Adipocyte (in vitro differentiated cells): ENCODE results near the gene FCGR2B.
"Not testable (repeated sequence)": the region's sequence is repeated elsewhere in the genome, so short reads cannot be mapped to it uniquely, and the experiment has no call there.

ENCODE experiments used
- DNase-seq: peaks from one replicate; pipeline ENCODE4 v3.0.0-alpha.2; 2015; ENCODE audit warnings: low read depth
- H3K27me3 ChIP-seq: replicated peaks from 2 replicates; pipeline ENCODE4 v1.7.0; 2013; ENCODE audit warnings: mild to moderate bottlenecking, low read length, moderate library complexity; ENCODE audit not compliant: control insufficient read depth, insufficient read depth
- H3K36me3 ChIP-seq: 2 replicates; pipeline ENCODE4 v1.7.0; 2013; ENCODE audit warnings: low read length, mild to moderate bottlenecking, moderate library complexity; ENCODE audit not compliant: control insufficient read depth, insufficient read depth, severe bottlenecking
- H3K4me1 ChIP-seq: 2 replicates; pipeline ENCODE4 v1.7.0; 2013; ENCODE audit warnings: mild to moderate bottlenecking, low read length, moderate library complexity; ENCODE audit not compliant: control insufficient read depth, insufficient read depth
- H3K4me3 ChIP-seq: 2 replicates; pipeline ENCODE4 v1.7.0; 2013; ENCODE audit warnings: mild to moderate bottlenecking, low read length, moderate library complexity
- H3K9ac ChIP-seq: 2 replicates; pipeline ENCODE4 v1.7.0; 2013; ENCODE audit warnings: mild to moderate bottlenecking, low read length, moderate library complexity
- H3K9me3 ChIP-seq: 2 replicates; pipeline ENCODE4 v1.7.0; 2013; ENCODE audit warnings: mild to moderate bottlenecking, low read length, moderate library complexity; ENCODE audit not compliant: control insufficient read depth

FCGR2B gene

DNA sequence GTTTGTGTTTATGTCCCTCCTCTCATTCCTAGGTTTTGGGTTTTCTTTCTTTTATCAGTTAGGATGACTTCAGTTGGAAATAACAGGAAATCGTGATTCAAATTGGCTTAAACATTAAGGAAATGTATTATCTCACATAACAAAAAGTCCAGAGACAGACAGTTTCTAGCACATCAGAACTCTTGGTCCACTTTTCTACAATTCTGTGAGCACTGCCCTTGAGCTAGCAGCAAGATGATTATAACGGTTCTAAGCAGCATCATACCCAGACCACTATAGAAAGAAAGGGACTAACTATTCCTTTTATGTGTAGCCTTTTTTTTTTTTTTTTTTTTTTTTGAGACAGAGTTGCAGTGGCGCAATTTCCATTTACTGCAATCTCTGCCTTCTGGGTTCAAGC, 18.9 kb downstream of the FCGR2B start:
- Histone ChIP-seq H3K4me3 (no peak overlapping the region), H3K9me3 (no peaks in the 10 kb centered on the region), H3K27me3 (no peaks in the 10 kb centered on the region), H3K4me1 (no peaks in the 10 kb centered on the region), H3K36me3 (no peaks in the 10 kb centered on the region), H3K9ac (no peak overlapping the region)
- DNase-seq = no peak

DNA sequence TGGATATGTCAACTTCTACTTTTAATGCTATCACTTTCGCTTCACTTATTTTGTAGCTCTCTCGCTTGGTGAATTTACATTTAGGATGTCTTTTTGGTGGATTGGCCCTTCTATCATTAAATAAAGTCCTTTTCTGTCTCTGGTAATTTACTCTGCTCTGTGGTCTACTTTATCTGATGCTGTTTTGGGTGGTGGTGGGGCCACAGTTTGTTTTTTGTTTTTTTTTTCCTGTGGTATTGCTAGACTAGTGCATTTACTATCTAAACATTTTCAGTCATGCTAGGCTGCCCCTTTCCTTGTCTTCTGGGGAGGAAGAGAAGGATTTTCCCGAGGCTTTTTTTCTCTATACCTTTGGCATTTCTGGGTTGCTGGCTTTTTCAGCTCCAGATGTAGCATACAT, 26.0 kb downstream of the FCGR2B start:
- DNase-seq = no peak
- H3K9me3 ChIP-seq = no peaks in the 10 kb centered on the region

DNA sequence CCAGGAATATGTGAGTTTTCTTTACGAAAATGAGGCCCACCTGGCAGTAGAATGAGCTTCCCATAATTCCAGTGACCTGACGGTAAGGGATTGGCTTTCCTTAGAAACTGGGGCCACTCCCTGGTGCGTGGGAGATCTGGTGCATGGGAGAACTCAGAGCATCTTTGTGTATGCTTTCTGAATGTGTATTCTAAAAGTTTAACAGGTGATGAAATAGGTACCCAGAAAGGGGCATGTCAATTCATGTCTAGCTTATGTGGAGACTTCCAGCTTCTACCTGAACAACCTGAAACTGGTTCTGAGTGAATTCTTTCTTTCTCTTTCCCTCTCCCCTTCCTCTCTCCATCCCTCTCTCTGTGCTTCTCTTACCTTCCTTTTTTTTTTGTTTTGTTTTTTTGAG, 28.9 kb downstream of the FCGR2B start:
- Histone ChIP-seq H3K4me1 (no peaks in the 10 kb centered on the region), H3K4me3 (no peak overlapping the region), H3K9me3 (no peaks in the 10 kb centered on the region), H3K9ac (no peak overlapping the region), H3K36me3 (no peaks in the 10 kb centered on the region), H3K27me3 (no peaks in the 10 kb centered on the region)
- DNase-seq = no peak

More for the DNA sequence above, 26.0 kb downstream of the FCGR2B start:
- Histone ChIP-seq H3K4me3 (no peak overlapping the region), H3K36me3 (no peaks in the 10 kb centered on the region), H3K27me3 (no peaks in the 10 kb centered on the region), H3K4me1 (no peaks in the 10 kb centered on the region), H3K9ac (no peak overlapping the region)

DNA sequence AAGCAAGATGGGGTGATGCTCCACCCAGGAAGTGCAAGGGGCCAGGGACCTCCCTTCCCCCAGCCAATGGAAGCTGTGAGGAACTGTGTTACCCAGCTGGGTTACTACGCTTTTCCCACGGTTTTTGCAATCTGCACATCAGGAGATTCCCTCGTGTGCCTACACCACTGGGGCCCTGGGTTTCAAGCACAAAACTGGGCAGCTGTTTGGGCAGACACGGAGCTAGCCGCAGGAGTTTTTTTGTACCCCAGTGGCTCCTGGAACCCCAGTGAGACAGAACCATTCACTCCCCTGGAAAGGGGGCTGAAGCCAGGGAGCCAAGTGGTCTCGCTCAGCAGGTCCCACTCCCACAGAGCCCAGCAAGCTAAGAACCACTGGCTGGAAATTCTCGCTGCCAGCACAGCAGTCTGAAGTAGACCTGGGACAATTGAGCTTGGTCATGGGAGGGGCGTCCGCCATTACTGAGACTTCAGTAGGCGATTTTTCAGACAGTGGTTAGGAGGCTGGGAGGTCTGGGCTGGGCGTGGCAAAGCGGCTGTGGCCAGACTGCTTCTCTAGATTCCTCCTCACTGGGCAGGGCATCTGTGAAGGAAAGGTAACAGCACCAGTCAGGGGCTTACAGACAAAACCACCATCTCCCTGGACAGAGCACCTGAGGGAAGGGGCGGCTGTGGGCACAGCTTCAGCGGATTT, 30.2 kb downstream of the FCGR2B start:
- H3K9me3 ChIP-seq, H3K4me3 ChIP-seq, H3K4me1 ChIP-seq, H3K27me3 ChIP-seq, H3K36me3 ChIP-seq, H3K9ac ChIP-seq, DNase-seq: not testable (repeated sequence)

DNA sequence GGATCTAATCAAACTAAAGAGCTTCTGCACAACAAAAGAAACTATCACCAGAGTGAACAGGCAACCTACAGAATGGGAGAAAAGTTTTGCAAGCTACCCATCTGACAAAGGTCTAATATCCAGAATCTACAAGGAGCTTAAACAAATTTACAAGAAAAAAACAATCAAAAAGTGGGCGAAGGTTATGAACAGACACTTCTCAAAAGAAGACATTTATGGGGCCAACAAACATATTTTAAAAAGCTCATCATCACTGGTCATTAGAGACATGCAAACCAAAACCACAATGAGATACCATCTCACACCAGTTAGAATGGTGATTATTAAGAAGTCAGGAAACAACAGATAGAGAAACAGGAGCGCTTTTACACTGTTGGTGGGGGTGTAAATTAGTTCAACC, 35.4 kb downstream of the FCGR2B start:
- not testable (repeated sequence) for H3K4me3 ChIP-seq, H3K9me3 ChIP-seq, H3K4me1 ChIP-seq, H3K27me3 ChIP-seq, H3K36me3 ChIP-seq, H3K9ac ChIP-seq, DNase-seq

DNA sequence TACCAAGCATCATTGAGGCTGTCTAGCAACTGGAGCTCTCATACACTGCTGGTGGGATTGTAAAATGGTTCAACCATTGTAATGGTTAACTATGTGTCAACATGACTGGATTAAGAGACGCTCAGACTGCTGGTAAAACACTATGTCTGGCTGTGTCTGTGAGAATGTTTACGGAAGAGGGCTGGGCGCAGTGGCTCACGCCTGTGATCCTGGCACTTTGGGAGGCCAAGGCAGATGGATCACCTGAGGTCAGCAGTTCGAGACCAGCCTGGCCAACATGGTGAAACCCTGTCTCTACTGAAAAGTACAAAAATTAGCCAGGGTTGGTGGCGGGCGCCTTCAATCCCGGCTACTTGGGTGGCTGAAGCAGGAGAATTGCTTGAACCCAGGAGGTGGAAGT, 39.3 kb downstream of the FCGR2B start:
- Histone ChIP-seq H3K36me3 (no peaks in the 10 kb centered on the region), H3K9me3 (no peaks in the 10 kb centered on the region), H3K27me3 (no peaks in the 10 kb centered on the region), H3K4me3 (no peak overlapping the region), H3K9ac (no peak overlapping the region), H3K4me1 (peaks cover 18% of the 10 kb centered on the region)
- DNase-seq = no peak

DNA sequence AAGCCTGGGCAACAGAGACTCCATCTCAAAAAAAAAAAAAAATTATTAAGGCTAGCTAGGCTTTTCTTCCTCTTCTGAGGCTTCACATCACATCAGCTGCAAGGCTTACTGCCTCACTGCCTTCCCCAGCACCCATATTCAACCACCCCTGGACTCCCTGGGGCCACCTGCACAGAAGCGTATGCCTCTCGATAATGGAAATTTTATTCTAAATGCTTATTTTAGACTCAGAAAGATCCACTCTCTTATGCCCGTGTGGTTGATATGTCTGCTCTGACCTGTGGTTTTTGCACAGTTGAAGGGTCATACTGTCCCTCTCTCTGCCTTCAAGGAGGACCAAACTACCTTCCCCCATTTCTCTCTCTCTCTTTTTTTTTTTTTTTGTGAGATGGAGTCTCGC, 42.6 kb downstream of the FCGR2B start:
- Histone ChIP-seq H3K4me1 (peaks cover 40% of the 10 kb centered on the region), H3K4me3 (no peak overlapping the region), H3K9ac (no peak overlapping the region), H3K9me3 (no peaks in the 10 kb centered on the region), H3K27me3 (no peaks in the 10 kb centered on the region), H3K36me3 (no peaks in the 10 kb centered on the region)
- DNase-seq = no peak

DNA sequence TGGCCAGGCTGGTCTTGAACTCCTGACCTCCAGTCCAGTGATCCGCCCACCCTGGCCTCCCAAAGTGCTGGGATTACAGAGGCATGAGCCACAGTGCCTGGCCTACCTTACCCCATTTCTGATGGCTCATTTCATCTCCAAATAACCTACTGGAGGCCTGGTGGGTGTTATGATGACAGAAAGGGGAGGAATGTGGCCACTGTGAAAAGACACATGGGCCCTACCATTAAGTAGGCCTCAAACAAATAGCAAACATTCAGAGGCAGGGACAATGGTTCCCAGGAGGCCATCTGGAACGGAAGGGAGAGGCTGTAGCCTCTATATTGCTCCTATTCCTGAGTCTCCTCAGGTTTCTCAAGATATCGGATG, 43.2 kb downstream of the FCGR2B start:
- Histone ChIP-seq H3K4me1 (peaks cover 40% of the 10 kb centered on the region), H3K9ac (peak overlapping the region; percentile 28), H3K36me3 (no peaks in the 10 kb centered on the region), H3K4me3 (peak overlapping the region; percentile 12), H3K27me3 (no peaks in the 10 kb centered on the region), H3K9me3 (no peaks in the 10 kb centered on the region)
- DNase-seq = no peak

DNA sequence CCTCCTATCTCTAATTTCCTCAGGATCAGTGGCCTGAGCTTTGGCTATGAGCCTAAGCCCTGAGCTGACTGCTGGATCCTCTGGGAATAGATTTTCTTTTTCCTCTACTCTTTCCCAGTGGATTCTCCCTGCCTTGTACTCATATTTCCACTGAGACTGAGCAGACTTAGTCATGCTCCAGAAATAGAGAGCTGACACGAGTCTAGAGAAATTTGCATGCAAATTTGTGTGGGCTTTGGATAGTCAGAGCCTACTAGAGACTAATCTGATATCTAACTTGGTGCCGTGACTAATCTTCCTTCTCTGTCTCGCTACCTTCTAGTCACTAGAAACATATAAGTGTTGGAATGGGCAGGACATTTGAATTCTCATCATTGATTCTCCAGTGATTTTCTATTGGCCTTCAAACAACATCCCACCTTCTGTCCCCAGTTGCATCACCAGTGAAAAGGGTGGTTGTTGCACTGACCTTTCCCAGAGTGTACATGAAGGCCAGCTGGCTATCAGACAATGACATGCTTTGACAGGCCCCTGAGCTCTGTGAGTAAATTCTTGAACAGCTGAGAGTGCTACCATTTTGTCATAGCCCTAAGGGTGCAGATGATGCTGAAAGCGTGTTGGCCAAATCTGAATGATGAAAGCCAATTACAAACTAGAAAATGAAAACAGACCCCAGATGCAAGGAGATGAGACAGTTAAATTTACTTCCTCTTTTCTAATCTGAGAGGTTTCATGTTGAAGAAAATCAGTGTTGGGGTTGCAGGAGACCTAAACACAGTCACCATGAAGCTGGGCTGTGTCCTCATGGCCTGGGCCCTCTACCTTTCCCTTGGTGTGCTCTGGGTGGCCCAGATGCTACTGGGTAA, 43.8 kb downstream of the FCGR2B start, which contains the start of gene FCRLA:
TSS of gene FCRLA (plus strand) at position 748 of the 866 bp plus-strand sequence. CDS start at position 784, 36 bp downstream.
- H3K9me3 ChIP-seq = no peaks in the 10 kb centered on the region
- H3K36me3 ChIP-seq = no peaks in the 10 kb centered on the region
- DNase-seq = peak; percentile 74
- H3K4me1 ChIP-seq = peaks cover 40% of the 10 kb centered on the region
- peak within 1 kb of the TSS; percentile 12 for H3K4me3 ChIP-seq
- H3K9ac ChIP-seq = peak within 1 kb of the TSS; percentile 28
- no peaks in the 10 kb centered on the region for H3K27me3 ChIP-seq

DNA sequence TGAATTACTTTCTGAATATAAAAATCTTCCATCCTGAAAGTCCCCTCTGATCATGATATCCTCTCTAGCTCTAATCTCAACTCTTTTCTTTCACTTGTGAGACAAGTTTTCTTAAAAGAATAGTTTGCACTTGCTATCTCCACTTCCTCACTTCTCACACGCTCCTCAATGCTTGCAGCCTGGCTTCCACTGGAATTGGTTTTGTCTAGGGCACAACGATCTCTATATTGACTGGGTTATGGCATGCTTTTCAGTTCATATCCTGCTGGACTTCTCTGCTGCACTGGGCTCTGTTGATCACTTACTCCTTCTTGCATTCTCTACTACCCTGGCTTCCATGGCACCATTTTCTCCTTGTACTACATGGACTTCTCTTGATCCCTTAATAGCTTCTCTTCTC, 44.6 kb downstream of the FCGR2B start:
- peaks cover 40% of the 10 kb centered on the region for H3K4me1 ChIP-seq
- H3K4me3 ChIP-seq = no peak overlapping the region
- no peak for DNase-seq
- no peaks in the 10 kb centered on the region for H3K27me3 ChIP-seq
- no peaks in the 10 kb centered on the region for H3K36me3 ChIP-seq
- no peak overlapping the region for H3K9ac ChIP-seq
- no peaks in the 10 kb centered on the region for H3K9me3 ChIP-seq

DNA sequence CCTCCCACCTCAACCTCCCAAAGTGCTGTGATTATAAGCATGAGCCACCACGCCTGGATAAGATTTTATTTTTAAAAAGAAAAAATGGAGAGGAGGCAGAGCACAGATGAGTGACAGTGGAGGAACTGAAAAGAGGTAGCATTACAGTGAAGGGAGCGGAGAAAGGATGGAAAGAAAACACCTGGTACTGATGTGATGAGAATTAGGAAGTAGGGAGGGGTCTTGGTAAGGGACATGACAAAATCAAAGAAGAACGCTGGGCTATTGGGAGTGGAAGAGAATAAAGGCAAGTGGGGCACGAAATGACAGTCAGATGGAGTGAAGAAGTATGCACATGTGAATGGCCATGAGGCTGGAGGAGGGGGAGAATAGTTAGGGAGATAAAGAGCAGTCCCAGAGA, 46.4 kb downstream of the FCGR2B start:
- no peak for DNase-seq
- no peak overlapping the region for H3K4me3 ChIP-seq
- H3K36me3 ChIP-seq = no peaks in the 10 kb centered on the region
- no peaks in the 10 kb centered on the region for H3K27me3 ChIP-seq
- H3K9me3 ChIP-seq = no peaks in the 10 kb centered on the region
- H3K9ac ChIP-seq = no peak overlapping the region
- H3K4me1 ChIP-seq = peaks cover 40% of the 10 kb centered on the region
